ENCODE results near the gene RET. TPM values are rescaled to one million over a fixed set of nuclear protein-coding genes. Genes with fewer than 3 reads are reported as not detected.

The RET gene
- total and polyA plus RNA-seq, 2 donors: 1.6 to 2.7 TPM

DNA sequence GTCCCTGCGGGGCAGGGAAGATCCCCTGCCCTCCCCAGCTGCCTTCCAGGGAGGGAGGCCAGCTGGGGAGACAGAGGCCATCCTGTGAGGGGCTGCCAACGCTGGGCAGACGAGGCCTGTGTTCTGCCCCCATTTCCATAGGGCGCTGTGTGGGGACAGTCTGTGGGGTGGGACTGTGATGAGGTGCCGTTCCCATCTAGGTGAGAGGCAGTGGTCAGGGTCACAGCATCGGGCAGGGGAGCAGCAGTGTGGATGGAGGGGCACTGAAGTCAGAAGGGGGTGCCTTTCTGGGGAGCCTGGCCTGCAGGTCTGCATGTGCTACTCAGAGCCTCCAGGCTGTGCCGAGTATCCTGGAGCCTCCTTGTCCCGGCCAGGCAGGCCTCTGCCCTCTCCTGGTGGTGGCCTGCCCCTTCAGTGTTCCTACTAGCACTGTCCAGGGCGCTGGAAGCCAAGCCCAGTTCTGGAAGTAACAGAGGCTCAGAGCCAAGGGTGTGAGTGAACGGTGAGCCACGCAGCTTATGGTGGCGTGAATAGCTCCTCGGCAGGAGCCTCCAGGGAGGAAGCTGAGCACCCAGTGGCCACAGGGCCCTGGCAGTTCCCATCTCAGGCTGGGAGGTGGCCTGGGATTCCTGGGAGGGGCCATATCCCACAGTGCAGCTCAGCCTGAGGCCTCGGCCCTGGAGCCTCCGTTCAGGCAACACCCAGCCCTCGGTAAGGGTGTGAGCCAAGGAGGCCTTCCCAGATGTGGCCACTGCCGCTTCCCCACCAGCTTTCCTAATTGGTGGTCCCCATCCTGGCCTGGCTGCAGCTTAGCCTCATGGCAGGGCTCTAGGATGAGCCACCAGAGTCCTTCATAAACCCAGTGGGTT lies 38.1 kb downstream of the RET start:
- no peaks in the 10 kb centered on the region for H3K4me1 ChIP-seq (ENCODE audit: insufficient read depth)
- no peaks in the 10 kb centered on the region for H3K36me3 ChIP-seq (ENCODE audit: insufficient read depth)
- 75% methylated on average over 17 of the region's 17 CpGs for WGBS
- no peak overlapping the region for H3K27ac ChIP-seq (ENCODE audit: low read depth)
- DNase-seq (ENCODE audit: extremely low spot score): no peak
- H3K4me3 ChIP-seq (ENCODE audit: low read depth, low read length): no peak overlapping the region

DNA sequence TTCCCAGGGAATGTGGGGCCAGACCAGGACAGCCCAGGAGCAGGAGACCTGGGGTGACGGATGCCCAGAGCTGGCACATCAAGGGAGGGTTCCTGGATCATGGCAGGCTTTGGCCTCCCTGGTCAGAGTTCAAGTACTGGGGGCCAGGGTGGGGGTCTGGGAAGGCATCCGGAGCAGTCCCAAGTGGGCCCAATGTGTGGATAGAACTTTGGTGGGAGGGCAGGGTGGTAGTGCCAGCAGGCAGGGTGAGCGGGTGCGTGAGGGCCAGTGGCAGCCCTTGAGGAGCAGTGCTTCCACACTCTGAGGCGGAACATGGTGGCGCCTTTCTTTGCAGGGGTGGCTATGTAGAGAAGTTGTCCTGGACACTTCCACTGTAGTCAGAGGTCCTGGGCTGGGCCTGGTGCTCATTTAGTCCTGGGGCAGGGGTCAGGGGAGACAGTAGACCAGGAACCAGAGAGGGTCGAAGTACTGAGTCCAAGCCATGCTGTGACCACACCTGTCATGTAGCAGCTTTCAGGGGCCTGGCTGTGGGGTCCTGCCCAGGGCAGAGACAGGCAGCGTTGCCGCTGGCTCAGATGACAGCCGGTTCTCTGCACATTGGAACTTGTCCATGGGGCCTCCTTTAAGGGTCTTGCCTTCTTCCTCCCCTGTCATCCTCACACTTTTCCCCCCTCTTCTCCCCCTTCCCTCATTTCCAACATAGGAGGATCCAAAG lies 39.2 kb downstream of the RET start:
- DNase-seq (ENCODE audit: extremely low spot score): no peak
- no peak overlapping the region for H3K4me3 ChIP-seq (ENCODE audit: low read depth, low read length)
- no peaks in the 10 kb centered on the region for H3K36me3 ChIP-seq (ENCODE audit: insufficient read depth)
- 88% methylated on average over 10 of the region's 10 CpGs for WGBS
- H3K27ac ChIP-seq (ENCODE audit: low read depth): no peak overlapping the region
- H3K4me1 ChIP-seq (ENCODE audit: insufficient read depth): no peaks in the 10 kb centered on the region

- H3K4me3 ChIP-seq (ENCODE audit: low read depth, low read length): no peak overlapping the region
- 92% methylated on average over 10 of the region's 10 CpGs for WGBS
- H3K36me3 ChIP-seq (ENCODE audit: insufficient read depth): no peaks in the 10 kb centered on the region
- no peak overlapping the region for H3K27ac ChIP-seq (ENCODE audit: low read depth)
- H3K4me1 ChIP-seq (ENCODE audit: insufficient read depth): no peaks in the 10 kb centered on the region
- DNase-seq (ENCODE audit: extremely low spot score): no peak
These were observed 39.7 kb downstream of the RET start for GRCh38 chr10:43116596-43116995.

DNA sequence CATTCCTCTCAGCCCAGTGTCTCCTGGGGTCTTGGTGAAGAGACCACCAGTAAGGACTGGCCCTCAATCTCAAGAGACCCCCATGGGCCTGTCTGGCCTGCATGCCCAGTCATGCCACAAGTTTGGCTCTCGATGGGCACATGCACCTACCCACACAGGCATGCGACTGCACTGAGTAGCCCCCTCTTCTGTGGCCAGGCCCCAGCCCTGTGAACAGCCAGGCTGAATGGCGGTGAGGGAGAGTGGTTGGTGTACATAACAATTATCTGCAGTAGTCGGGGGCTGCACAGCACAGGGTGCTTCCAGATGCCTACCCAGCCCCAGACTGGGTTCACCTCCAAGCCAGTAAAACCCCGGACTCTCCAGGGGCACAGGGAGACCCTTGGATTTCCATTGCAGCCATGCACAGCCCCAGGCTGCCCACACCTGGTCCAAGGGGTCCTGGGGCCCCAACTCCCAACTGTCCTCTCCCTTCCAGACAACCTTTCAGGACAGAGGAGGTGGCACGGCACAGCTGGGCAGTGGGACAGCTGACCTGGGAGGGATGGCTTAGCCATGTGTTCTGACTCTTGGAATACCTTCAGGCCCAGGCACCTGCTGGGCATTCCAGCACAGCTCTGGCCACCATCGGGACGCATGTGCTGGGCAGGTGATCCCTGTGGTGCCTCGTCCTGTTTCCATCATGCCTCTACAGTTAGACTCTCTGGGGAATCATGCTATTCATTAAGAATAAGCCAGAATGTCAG lies 40.3 kb downstream of the RET start:
- no peaks in the 10 kb centered on the region for H3K36me3 ChIP-seq (ENCODE audit: insufficient read depth)
- H3K27ac ChIP-seq (ENCODE audit: low read depth): no peak overlapping the region
- 80% methylated on average over 9 of the region's 9 CpGs for WGBS
- H3K4me3 ChIP-seq (ENCODE audit: low read depth, low read length): no peak overlapping the region
- no peak for DNase-seq (ENCODE audit: extremely low spot score)
- no peaks in the 10 kb centered on the region for H3K4me1 ChIP-seq (ENCODE audit: insufficient read depth)

- WGBS: 88% methylated on average over 18 of the region's 18 CpGs
- no peak for DNase-seq (ENCODE audit: extremely low spot score)
- Histone ChIP-seq H3K4me3 (ENCODE audit: low read depth, low read length) (no peak overlapping the region), H3K27ac (ENCODE audit: low read depth) (no peak overlapping the region), H3K36me3 (ENCODE audit: insufficient read depth) (no peaks in the 10 kb centered on the region), H3K4me1 (ENCODE audit: insufficient read depth) (no peaks in the 10 kb centered on the region)
These were observed 41.1 kb downstream of the RET start for GRCh38 chr10:43117777-43118583.

GRCh38 chr10:43118631-43119415 lies 42.0 kb downstream of the RET start:
- WGBS: 83% methylated on average over 19 of the region's 19 CpGs
- Histone ChIP-seq H3K4me3 (ENCODE audit: low read depth, low read length) (no peak overlapping the region), H3K36me3 (ENCODE audit: insufficient read depth) (no peaks in the 10 kb centered on the region), H3K27ac (ENCODE audit: low read depth) (no peak overlapping the region), H3K4me1 (ENCODE audit: insufficient read depth) (no peaks in the 10 kb centered on the region)
- no peak for DNase-seq (ENCODE audit: extremely low spot score)

- H3K36me3 ChIP-seq (ENCODE audit: insufficient read depth): no peaks in the 10 kb centered on the region
- 92% methylated on average over 31 of the region's 31 CpGs for WGBS
- no peak for DNase-seq (ENCODE audit: extremely low spot score)
- no peak overlapping the region for H3K27ac ChIP-seq (ENCODE audit: low read depth)
- H3K4me3 ChIP-seq (ENCODE audit: low read depth, low read length): no peak overlapping the region
- no peaks in the 10 kb centered on the region for H3K4me1 ChIP-seq (ENCODE audit: insufficient read depth)
These were observed 42.7 kb downstream of the RET start for GRCh38 chr10:43119416-43120115.

DNA sequence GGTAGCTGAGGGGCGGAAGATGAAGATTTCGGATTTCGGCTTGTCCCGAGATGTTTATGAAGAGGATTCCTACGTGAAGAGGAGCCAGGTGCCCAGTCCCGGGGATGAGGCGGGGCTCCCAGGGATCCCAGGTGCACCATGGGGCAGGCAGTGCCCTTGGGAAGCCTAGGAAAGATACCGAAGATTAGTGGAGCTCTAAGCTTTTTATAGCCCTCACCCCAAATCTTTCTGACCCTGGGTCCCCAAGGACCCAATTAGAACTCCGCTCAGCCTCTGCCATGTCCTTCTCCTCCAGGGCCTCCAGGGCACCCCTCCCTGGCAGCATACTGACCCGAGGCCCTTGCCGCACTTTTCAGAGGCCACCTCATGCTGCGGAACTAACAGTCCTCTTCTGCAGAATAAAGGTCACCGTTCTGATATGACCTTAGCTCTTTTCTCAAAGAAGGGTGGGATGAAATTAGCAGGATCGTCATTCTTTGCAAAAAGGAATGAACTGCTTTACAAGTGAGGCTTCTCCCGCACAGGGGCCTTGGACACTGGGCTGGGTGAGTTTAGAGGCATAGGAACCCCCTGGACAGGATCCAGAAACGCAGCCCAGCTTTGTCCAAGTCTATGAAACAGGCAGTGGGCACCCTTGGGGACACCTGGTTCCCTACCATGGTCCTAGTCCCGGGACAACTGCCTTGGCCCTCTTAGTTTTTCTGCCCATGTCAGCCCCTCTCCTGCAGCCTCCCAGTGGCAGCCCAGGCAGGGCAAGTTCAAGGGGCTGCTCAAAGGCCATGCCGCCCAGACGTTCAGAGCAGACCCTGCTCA lies 43.5 kb downstream of the RET start:
- no peaks in the 10 kb centered on the region for H3K4me1 ChIP-seq (ENCODE audit: insufficient read depth)
- WGBS: 86% methylated on average over 19 of the region's 19 CpGs
- no peak for DNase-seq (ENCODE audit: extremely low spot score)
- no peaks in the 10 kb centered on the region for H3K36me3 ChIP-seq (ENCODE audit: insufficient read depth)
- no peak overlapping the region for H3K4me3 ChIP-seq (ENCODE audit: low read depth, low read length)
- no peak overlapping the region for H3K27ac ChIP-seq (ENCODE audit: low read depth)

- Histone ChIP-seq H3K4me3 (ENCODE audit: low read depth, low read length) (no peak overlapping the region), H3K36me3 (ENCODE audit: insufficient read depth) (no peaks in the 10 kb centered on the region), H3K4me1 (ENCODE audit: insufficient read depth) (no peaks in the 10 kb centered on the region), H3K27ac (ENCODE audit: low read depth) (no peak overlapping the region)
- DNase-seq (ENCODE audit: extremely low spot score): no peak
- 70% methylated on average over 3 of the region's 3 CpGs for WGBS
These were observed 44.1 kb downstream of the RET start for GRCh38 chr10:43120929-43121314.

DNA sequence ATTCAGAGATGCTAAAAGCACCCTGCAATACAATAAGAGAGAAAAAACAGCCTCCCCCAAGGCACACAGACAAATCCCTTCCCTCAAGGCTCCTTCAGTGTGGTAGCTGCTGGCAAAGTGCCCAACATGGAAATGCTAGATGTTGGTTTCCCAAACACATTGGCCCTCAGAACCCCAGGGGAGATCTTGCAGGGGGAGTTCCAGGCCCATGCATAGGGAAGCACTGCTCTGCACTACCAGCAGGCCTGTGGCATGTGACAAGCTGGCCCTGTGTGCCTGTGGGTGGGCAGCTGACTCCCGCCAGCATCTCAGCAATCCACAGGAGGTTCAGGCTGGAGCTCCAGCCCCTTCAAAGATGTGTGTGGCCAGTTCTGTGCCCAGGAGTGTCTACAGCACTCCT lies 44.6 kb downstream of the RET start:
- no peaks in the 10 kb centered on the region for H3K36me3 ChIP-seq (ENCODE audit: insufficient read depth)
- WGBS: 90% methylated on average over 1 of the region's 1 CpG
- no peak for DNase-seq (ENCODE audit: extremely low spot score)
- no peak overlapping the region for H3K4me3 ChIP-seq (ENCODE audit: low read depth, low read length)
- no peaks in the 10 kb centered on the region for H3K4me1 ChIP-seq (ENCODE audit: insufficient read depth)
- no peak overlapping the region for H3K27ac ChIP-seq (ENCODE audit: low read depth)

GRCh38 chr10:43122096-43122495 lies 45.2 kb downstream of the RET start:
- 96% methylated on average over 4 of the region's 4 CpGs for WGBS

More at GRCh38 chr10:43122096-43122495, 45.2 kb downstream of the RET start:
- Histone ChIP-seq H3K4me1 (ENCODE audit: insufficient read depth) (no peaks in the 10 kb centered on the region), H3K36me3 (ENCODE audit: insufficient read depth) (no peaks in the 10 kb centered on the region), H3K27ac (ENCODE audit: low read depth) (no peak overlapping the region), H3K4me3 (ENCODE audit: low read depth, low read length) (no peak overlapping the region)
- no peak for DNase-seq (ENCODE audit: extremely low spot score)

Data from urinary bladder (tissue), 4 donors.